NB4 (cell line): ENCODE results near the gene WTIP.

ENCODE experiments used
- DNase-seq: peaks from one replicate; pipeline ENCODE4 v3.0.0; 2010; ENCODE audit warnings: low read depth
- H3K4me3 ChIP-seq: one replicate; pipeline ENCODE4 v1.5.1; 2011; ENCODE audit warnings: mild to moderate bottlenecking, low read depth, low read length, moderate library complexity
- MYC ChIP-seq: IDR thresholded peaks from 2 replicates; pipeline ENCODE4 v1.6.1; 2011; ENCODE audit warnings: low read depth, low read length
- POLR2A ChIP-seq: IDR thresholded peaks from 2 replicates; pipeline ENCODE4 v1.6.1; 2011; ENCODE audit warnings: mild to moderate bottlenecking; ENCODE audit not compliant: insufficient read length; ENCODE audit errors: extremely low read depth
- TF ChIP-seq, protein P1 (sequence below): IDR thresholded peaks from 2 replicates; pipeline ENCODE4 v1.6.1; 2011; ENCODE audit warnings: low read depth, low read length
- TF ChIP-seq, protein P2 (sequence below): IDR thresholded peaks from one replicate; pipeline ENCODE4 v1.5.1; 2012; ENCODE audit warnings: low read depth, low read length

The WTIP gene

DNA sequence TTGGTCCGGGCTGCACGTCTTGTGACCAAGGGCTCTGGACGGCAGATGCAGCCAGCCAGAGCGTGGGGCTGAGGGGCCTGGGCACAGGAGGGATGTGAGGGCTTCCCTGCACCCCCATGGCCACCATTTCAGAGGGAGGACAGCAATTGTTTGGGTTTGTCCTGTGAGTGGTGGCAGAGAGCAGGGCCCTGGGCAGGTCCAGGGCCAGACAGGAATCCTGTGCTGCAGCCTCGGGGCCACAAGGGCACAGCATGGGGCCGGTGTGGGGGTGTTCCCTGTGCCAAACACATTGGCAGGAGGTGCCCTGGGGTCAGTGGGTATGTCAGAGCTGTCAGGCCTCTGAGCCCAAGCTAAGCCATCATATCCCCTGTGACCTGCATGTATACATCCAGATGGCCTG lies 32.2 kb downstream of the WTIP start:
- DNase-seq: no peak
- H3K4me3 ChIP-seq: no peak overlapping the region
- TF ChIP-seq MYC: no peak
- TF ChIP-seq, protein P1, sequence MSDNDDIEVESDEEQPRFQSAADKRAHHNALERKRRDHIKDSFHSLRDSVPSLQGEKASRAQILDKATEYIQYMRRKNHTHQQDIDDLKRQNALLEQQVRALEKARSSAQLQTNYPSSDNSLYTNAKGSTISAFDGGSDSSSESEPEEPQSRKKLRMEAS: no peak
- TF ChIP-seq, protein P2, sequence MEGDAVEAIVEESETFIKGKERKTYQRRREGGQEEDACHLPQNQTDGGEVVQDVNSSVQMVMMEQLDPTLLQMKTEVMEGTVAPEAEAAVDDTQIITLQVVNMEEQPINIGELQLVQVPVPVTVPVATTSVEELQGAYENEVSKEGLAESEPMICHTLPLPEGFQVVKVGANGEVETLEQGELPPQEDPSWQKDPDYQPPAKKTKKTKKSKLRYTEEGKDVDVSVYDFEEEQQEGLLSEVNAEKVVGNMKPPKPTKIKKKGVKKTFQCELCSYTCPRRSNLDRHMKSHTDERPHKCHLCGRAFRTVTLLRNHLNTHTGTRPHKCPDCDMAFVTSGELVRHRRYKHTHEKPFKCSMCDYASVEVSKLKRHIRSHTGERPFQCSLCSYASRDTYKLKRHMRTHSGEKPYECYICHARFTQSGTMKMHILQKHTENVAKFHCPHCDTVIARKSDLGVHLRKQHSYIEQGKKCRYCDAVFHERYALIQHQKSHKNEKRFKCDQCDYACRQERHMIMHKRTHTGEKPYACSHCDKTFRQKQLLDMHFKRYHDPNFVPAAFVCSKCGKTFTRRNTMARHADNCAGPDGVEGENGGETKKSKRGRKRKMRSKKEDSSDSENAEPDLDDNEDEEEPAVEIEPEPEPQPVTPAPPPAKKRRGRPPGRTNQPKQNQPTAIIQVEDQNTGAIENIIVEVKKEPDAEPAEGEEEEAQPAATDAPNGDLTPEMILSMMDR: no peak
- TF ChIP-seq POLR2A: no peak

DNA sequence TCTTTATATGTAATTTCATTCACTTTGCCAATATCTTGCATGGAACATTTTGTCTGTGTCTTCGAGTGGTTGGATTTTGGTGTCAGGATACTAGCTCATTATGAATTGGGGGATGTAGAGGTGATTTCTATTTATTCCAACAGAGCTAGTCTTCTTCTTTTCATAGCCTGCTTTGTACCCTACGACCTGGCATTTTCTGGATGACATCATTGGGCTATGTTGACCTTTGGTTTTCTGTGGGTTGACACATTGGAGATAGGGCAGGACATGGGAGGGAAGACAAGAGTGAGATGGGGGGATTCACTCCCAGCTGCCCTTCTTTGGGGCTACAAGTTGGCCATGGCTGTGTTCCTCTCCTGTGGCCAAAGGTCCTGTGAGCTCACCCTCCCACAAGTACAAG lies 38.0 kb downstream of the WTIP start:
- DNase-seq: no peak
- TF ChIP-seq, protein P1: no peak
- TF ChIP-seq MYC (no peak), POLR2A (no peak)
- TF ChIP-seq, protein P2: no peak
- H3K4me3 ChIP-seq: no peak overlapping the region

DNA sequence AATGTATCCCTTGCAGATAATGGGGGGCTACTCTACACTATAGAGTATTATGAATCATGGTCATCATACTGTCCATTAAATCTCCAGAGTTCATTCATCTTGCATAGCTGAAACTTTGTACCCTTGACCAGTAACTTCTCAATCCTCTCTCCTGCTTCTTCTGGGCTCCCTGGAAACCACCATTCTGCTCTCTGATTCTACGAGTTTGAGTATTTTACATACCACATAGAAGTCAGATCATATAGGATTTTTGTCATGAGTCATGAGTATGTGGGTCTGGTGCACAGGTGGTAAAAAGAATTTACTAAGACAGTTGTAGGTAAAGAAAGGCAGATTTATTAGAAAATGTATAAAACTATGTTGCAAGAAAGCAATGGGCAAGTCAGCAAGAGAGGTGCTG lies 41.9 kb downstream of the WTIP start:
- TF ChIP-seq MYC: no peak
- TF ChIP-seq, protein P2: no peak
- no peak for TF ChIP-seq POLR2A
- TF ChIP-seq, protein P1: no peak
- DNase-seq: no peak
- no peak overlapping the region for H3K4me3 ChIP-seq

DNA sequence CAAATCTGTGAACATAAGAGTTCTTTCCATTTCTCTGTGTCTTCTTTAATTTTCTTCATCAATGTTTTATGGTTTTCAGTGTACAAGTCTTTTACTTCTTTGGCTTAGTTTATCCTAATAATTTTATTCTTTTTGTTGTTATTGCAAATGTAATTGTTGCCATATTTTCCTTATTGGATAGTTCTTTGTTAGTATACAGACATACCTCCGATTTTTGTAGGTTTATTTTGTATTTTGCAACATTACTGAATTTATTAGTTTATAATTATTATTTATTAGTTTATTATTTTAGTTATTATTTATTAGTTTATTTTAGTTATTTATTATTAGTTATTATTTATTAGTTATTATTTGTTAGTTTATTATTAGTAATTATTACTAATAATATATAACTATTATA lies 43.4 kb downstream of the WTIP start:
- TF ChIP-seq, protein P1: no peak
- TF ChIP-seq POLR2A: no peak
- TF ChIP-seq, protein P2: no peak
- no peak for TF ChIP-seq MYC

DNA sequence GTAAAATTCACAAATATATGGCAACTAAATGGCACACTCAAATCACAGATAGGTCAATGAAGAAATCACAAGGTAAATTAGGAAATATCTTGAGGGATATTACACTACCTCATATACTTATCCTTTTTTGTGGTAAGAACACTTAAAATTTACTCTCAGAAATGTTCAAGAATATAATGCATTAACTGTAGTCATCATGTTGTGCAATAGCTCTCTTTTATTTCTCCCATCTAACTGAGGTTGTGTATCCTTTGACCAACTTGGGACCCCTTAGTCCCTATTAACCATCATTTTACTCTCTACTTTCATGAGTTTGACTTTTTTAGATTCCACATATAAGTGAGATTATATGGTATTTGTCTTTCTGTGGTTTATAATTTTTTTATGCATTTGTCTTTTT lies 52.6 kb downstream of the WTIP start:
- H3K4me3 ChIP-seq: no peak overlapping the region
- DNase-seq: no peak
- TF ChIP-seq POLR2A: no peak
- TF ChIP-seq, protein P2: no peak

More for the DNA sequence above, 43.4 kb downstream of the WTIP start:
- no peak for DNase-seq
- H3K4me3 ChIP-seq: no peak overlapping the region

DNA sequence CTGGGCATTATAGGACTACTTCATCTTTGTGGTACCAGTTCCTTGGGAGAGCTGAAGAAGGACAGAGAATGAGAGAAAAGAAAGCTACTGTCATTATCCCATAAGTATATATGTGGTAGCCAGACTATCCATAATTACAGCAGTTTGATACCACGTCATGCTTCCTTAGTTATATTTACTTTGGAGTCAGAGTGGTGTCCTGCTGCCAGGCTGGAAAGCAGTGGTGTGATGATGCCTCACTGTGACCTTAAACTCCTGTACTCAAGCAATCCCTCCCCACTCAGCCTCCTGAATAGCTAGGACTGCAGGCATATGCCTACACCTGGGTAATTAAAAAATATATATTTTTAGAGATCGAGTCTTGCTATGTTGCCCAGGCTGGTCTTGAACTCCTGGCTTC lies 57.8 kb downstream of the WTIP start:
- no peak overlapping the region for H3K4me3 ChIP-seq
- TF ChIP-seq MYC (no peak), POLR2A (no peak)
- TF ChIP-seq, protein P2: no peak
- TF ChIP-seq, protein P1: no peak
- no peak for DNase-seq
